NCI-H1092 (cell line): ENCODE results near the gene LBHD2.

Experiments used
- DNase-seq: peaks from one replicate; lab custom pipeline; 2025; lab: John Stamatoyannopoulos, UW

Gene LBHD2

GRCh38 chr14:103068351-103069073 is 15.5 kb upstream of the LBHD2 start:
- DNase-seq: no peak

DNA sequence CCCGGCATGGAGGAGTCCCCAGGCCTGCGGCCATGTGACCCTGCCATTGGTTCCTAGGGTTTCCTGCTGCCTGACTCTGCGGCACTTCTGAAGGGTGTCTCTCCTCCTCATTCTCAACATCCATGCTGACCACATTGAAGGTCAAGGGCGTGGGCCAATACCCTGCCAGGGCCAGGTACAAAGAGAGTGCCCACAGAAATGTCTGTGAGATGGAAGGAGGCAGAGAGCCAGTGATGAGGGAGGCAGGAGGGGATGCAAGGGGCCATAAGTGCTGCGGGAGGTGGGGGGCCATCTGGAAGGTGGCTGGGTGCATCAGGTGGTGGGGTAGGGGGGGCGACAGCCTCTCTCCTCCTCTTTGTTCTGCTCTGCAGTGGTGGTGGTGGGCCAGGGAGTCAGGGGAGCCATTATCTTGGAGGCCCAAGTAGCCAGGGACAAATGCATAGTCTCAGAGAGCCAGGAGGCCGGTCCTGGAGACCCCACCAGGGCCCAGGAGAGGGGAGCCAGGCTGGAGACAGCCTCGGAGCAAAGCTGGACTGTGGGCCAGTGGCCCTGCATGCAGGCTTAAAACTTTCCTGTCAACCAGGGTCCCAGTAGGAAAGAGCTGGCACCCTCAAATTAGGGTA is 13.6 kb upstream of the LBHD2 start:
- no peak for DNase-seq

GRCh38 chr14:103070971-103071542 is 13.0 kb upstream of the LBHD2 start:
- no peak for DNase-seq

- no peak for DNase-seq
Observed at GRCh38 chr14:103071544-103072251, 12.3 kb upstream of the LBHD2 start.

DNA sequence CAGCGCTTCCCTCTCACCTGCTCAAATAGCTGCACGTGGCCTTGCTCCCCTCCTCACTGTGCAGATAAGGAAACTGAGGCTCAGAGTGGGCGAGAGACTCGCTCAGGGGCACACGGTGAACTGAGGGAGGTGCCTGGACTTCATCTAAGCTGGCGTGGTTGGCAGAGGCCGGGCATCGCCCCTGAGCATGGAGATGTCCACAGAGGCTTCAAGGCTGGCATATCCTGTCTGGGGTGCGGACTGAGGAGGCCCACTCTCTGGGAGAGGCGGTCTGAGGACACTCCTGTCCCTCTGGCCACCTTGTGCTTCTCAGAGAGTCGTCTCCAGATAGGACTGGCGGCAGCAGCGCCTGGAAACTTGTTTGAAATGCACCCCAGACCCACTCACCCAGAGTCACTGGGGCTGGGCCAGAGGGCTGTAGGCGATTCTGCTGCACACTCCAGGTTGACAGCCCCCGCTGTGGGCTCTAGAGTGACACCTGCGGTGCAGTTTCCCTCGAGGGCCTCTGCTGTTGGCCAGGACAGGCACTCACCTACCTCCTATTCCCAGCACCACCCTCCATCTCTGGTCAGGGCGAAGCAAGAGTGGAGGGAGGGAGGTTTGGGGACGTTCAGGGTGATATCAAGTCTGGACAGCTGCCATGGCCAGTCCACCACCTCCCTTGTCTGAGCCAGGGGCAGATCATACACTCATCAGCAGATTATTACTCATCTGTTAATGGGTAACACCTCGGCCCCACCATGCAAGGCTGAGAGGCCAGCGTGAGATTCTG is 11.2 kb upstream of the LBHD2 start:
- DNase-seq: no peak

GRCh38 chr14:103073367-103073875 is 10.6 kb upstream of the LBHD2 start:
- DNase-seq: no peak

GRCh38 chr14:103073876-103074728 is 9.9 kb upstream of the LBHD2 start:
- no peak for DNase-seq

- DNase-seq: no peak
Observed at GRCh38 chr14:103074729-103075367, 9.2 kb upstream of the LBHD2 start.

- DNase-seq: peak; percentile 72
Observed at GRCh38 chr14:103078420-103078749, 5.6 kb upstream of the LBHD2 start.

- no peak for DNase-seq
Observed at GRCh38 chr14:103078860-103079587, 5.0 kb upstream of the LBHD2 start.

DNA sequence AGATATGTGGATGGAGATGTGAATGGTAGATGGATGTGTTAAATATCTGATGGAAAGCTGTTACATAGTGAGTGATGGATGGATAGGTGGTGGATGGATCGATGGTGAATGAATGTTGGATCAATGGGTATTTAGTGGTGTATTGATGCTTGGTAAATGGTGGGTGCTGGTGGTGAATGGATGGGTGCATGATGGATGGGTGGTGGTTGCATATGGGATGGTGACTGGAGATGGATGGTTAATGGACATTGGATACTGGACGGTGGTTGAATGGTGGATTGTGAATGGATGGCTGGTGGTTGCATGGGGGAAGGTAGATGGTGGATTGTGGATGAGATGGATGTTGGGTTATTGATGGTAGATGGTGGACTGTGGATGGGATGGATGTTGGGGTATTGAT is 2.1 kb upstream of the LBHD2 start:
- DNase-seq: no peak

DNA sequence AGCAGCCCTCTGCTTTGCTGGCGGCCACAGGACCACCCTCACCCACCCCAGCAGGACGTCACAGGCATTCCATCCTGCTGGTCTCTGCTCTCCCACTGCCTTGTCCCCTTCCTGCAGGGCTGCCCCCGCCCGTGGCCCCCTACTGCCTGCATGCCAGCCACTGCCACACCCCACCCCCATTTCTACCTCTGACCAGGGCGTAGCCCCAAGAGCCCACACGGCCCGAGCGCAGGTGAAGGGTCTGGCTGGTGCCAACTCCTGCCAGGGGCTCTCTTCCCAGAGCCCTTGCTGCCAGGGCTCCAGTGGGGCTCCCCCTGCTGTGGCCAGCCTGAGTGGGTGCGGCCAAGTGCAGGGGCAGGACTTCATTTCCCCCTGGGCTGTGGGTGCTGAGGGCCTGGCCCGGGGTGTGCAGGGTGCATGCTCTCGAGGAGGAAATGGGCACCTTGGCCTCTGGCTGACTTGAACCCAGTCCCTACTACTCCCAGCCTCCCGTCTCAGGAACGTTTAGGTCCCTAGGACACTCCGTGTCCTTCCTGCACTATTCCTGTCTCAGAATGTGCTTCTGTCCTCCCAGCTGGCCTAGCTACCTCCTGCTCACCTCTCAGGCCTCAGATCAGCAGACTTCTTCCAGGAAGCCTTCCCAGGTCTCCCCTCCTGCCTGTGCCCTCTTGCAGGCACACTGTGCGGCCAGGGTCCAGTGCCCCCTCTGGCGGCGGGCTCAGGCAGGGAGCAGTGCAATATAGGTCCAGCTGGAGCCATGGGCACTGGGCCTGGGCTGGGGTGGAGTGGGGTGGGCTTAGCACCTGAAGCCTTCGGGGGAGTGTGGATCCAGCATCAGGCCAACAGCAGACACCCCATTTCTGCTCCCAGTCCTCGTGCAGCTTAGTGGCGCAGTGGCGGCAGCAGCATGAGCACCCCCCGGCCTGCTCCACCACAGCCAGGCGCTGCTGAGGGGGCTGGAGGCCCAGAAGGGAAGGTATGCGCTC is 1.4 kb downstream of the LBHD2 start:
- no peak for DNase-seq

DNA sequence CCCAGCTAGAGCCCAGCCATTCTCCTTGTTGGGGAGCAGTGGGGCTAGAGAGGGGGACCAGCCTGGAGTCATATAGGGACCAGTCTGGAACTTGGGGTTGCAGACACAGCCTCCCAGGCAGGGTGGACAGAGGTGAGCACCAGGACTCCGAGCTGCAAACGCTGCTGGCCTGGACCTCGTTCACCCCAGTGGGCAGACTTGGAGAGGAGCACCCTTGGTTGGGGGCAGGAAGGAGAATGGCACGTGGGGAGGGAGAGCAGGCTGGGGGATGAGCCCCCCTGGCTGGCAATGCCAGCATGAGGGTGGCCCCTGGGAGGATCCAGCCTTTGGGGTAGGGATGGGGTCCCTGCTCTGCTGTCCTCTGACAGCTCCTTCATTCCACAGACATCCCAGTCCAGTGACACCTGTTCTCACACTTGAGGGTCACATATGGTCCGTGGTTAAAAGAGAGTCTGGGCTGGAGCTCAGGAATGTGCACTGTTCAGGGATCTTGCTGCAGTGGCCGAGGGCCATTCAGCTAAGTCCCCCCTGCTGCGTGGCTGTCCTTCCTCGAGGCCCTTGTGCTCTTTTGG is 2.8 kb downstream of the LBHD2 start:
- no peak for DNase-seq

GRCh38 chr14:103087343-103087835 is 3.4 kb downstream of the LBHD2 start:
- no peak for DNase-seq

DNA sequence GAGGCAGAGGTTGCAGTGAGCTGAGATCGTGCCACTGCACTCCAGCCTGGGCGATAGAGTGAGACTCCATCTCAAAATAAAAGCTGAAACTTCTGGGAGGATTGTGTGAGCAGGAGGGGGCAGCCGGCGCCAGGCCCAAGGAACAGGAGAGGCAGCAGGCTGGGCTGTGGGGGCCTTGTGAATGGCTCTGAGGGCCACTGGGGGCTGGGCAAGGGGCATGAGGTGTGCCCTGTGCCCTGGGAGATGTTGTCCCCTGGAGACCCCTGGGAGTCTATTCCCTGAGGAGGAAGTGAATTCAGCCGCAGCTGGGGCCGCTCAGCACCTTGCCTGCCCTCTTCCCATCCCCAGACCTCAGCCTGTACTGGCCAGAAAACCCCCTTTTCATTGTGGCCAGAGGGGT is 4.9 kb downstream of the LBHD2 start:
- no peak for DNase-seq

GRCh38 chr14:103089386-103090335 is 5.7 kb downstream of the LBHD2 start:
- DNase-seq: no peak

- DNase-seq: no peak
Observed at GRCh38 chr14:103090481-103091020, 6.5 kb downstream of the LBHD2 start.
